GM19035 (cell line): Measurements from ENCODE around the gene NPEPPS.
A peak's percentile ranks its signal among the peaks of the same experiment; 100 is the strongest.

Experiments used
- ATAC-seq: cut with Tn5 transposase; IDR thresholded peaks from one replicate; pipeline ENCODE4 v1.9.1; 2021; ENCODE audit not compliant: unreplicated experiment

The NPEPPS gene

GRCh38 chr17:47628014-47628566 is 97.2 kb downstream of the NPEPPS start:
- no peak for ATAC-seq

DNA sequence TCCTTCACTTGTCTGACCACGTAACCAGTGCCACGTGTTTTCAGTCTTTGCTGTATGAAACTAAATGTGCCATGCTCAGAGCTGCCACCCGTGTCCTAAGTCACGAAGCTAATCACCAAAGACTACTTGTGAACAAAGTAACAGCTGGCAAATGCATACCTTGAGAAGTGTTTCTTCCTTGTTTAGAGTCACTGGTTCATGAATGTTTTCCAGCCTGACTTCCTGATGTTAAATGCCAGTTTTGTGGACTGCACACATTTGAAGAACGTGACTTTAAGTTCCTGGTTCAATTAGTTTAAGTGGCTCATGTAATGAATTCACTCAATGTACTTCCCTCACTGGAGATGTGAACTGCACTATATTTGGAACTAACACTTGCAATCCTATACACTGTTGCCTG is 98.9 kb downstream of the NPEPPS start:
- ATAC-seq = no peak

DNA sequence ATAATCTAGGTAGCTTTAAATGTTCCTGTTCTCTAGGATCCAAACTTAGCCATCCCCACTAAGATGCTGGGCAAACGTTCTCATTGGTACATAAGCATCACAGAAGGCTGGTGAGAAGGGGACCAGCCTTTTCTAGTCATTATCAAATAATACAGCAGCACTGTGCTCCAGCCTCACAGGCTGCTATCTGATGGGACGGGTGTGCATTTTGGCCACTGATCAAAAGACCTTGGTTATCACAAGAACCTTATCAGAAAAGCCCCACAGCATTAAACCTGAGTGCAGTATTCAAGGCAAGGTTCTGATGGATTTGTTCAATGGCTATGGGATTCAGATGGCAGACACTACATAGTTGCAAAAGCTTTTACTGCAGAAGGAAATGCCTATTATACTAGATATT is 99.7 kb downstream of the NPEPPS start:
- ATAC-seq = no peak

- no peak for ATAC-seq
Measured at GRCh38 chr17:47632991-47633390, 102.1 kb downstream of the NPEPPS start.

DNA sequence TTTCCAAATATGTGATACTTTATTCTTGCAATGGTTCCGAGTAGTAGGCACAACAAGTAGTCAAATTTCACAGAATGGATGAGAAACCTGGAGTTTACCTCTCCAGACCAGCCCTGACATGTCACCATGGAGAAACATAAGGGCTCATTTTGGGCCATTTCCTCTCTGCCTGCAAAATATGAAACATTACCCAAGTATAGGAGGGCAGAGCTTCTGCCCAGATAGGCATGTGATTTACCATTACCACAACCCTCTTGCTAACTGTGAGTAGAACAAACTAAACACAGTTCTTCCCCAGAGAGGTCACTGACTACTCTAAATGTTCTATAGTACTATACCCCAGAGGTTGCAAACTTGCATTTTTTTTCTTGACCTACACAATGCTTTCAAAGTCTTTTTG is 103.1 kb downstream of the NPEPPS start:
- ATAC-seq = no peak

- no peak for ATAC-seq
Measured at GRCh38 chr17:47634870-47635269, 104.0 kb downstream of the NPEPPS start.

GRCh38 chr17:47635734-47636133 is 104.8 kb downstream of the NPEPPS start:
- ATAC-seq = no peak

DNA sequence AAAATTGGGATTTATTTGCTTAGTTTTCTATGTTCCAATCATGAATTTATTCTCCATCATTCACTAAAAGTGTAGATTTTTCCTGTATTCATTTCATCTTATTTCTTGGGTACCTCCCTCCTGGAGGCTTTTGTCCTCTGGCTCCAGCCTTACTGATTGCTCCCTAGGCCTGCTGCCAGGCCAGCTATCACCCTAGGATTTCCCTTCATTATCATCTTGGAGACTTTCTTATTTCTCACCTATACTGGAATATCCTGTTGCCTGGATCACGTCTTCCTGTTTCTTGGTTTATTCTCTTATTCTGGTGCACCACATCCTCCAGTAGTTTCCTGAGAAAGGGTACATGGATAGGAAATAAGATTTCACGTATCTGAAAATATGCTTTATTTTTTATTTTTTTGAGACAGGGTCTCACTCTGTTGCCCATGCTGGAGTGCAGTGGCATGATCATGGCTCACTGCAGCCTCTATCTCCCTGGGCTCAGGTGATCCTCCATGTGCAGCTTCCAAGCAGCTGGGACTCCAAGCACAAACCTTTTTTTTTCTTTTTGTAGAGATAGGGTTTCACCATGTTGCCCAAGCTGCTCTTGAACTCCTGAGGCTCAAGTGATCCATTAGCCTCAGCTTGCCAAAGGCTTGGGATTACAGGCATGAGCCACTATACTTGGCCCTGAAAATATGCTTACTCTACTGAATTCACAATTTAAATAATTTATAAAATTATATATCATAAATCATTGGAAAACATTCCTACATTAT is 105.5 kb downstream of the NPEPPS start:
- no peak for ATAC-seq

DNA sequence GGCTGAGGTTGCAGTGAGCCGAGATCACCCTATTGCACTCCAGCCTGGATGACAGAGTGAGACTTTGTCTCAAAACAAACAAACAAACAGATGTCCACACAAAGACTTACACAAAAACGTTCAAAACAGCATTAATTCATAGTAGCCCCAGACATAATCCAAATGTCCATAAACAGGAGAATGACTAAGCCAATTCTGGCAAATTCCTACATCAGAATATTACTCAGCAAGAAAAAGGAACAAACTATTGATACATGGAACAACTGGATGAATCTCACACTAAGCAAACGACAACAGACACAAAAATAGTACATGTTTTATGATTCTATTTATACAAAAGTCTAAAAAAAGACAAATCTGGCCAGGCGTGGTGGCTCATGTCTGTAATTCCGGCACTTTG is 108.0 kb downstream of the NPEPPS start:
- ATAC-seq = no peak

GRCh38 chr17:47640076-47640475 is 109.2 kb downstream of the NPEPPS start:
- no peak for ATAC-seq

GRCh38 chr17:47641202-47641601 is 110.3 kb downstream of the NPEPPS start:
- ATAC-seq = no peak

- no peak for ATAC-seq
Measured at GRCh38 chr17:47643116-47643515, 112.2 kb downstream of the NPEPPS start.

DNA sequence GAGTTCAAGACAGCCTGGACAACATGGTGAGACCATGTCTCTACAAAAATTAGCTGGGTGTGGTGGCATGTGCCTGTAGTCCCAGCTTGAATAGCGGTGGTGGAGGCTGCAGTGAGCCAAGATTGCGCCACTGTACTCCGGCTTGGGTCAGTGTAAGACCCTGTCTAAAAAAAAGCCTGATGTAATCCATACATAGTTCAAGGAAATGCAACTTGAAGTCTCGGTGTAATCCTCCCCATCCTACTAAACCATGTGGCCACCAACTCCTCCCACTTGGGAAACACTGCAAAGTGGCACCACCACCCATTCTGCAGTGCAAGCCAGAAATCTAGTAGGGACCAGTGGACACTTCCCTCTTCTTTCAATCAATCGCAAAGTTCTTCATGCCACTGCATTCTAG is 113.4 kb downstream of the NPEPPS start:
- ATAC-seq = no peak

DNA sequence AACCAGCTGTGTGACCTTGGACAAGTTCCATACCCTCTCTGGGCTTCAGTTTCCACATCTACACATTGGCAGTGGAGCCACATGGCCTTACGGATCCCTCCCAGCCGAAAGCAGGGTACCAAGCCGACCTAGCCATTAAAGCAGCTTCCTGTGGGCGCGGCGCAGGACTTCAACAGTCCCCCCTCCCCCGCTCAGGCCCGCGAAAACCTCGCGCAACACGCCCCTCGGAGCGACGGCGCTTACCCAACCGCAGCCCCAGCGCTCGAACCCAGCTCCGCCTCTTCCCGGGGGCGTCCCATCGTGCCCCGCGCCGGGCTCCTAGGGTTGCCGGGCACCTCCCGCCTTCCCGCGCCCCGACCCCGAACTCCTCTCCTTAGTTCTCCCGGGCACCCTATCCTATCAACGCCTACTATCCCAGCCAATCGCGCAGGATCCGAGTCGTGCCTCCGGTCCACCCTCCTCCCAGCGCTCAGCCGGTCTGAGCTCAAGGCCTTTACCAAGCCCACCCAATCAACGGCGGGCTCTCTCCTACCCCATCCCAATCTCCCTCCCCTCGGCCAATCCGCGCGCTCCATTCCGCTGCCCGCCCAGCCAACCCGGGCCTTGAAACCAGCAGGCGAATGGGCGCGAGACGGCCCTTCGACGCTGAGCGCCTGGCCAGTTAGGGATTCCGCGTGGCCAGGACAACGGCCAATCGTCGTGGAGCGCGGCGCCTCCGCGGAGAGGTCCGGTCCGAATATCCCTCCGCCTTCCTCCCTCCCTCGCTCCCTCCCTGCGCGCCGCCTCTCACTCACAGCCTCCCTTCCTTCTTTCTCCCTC is 118.5 kb downstream of the NPEPPS start, which contains the start of gene KPNB1:
KPNB1 (plus strand) TSS at position 767 of the 819 bp plus-strand sequence. CDS start 326 bp downstream, outside the sequence.
- ATAC-seq = peak; percentile 78

GRCh38 chr17:47649972-47650524 is 119.1 kb downstream of the NPEPPS start:
- ATAC-seq = peak; percentile 1

DNA sequence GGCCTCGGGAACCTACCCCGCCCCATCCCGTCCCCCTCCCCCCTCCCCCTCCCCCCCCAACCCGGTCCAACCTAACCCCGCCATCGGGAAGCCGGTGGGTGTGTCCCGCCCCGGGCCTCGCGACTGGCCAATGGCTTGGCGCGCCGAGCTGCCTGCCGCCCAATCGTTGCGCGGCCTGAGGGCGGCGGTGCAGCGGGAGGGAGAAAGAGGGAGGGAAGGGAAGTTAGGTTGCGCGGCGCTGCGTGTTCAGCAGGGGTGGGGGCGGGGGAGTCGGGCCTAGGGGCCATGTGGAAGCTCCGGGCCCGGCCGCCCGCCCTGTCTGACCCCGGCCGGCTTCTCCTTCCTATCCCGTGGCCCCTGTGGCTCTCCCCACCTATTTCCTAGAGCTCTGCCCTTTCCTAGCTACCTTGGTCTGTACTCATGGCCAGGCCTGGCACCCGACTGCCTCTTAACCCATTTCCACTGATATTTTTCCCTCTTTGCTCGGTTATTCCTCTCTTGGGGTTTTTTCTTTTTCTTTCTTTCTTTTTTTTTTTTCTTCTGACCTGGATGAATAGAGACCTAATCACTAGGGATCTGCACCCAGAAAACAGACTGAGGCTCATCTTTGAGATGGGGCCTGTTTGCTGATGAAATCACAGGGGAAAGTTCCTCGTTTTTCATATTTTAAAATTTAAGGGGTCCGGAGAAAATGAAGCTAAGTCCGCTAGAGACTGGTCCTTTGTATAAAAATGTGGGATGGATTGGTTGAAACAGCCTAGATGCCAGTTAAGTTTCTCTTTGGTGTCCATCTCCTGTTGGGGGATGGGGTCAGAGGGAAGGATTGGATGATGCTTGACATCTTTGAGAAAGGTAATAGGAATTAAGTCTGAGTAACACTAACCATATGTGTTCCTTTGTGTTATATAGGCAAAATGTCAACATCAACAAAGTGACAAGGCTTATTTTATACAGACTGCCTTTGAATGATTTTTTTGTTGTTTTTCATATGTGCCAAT is 119.9 kb downstream of the NPEPPS start:
- peak; percentile 54 for ATAC-seq

- no peak for ATAC-seq
Measured at GRCh38 chr17:47651704-47652103, 120.8 kb downstream of the NPEPPS start.

GRCh38 chr17:47652570-47652969 is 121.7 kb downstream of the NPEPPS start:
- no peak for ATAC-seq

GRCh38 chr17:47653442-47653841 is 122.5 kb downstream of the NPEPPS start:
- ATAC-seq = no peak

DNA sequence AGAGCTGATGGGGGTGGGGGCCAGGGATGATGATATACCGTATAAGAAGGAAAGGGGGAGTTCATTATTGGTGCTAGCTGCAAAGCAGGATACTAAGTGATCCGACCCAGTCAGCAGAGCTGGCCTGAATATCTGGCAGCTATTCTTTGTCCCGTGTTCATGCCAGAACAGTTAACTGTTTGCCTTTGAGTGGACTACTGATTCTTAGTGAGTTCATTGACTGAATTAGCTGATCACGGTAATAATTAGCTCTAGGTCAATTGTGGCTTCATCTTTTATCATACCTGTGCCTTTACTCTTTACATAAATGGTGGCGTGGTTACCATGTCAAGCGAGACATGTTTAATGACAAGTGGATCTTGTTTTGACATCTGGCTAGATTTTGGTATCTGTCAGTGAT is 124.1 kb downstream of the NPEPPS start:
- ATAC-seq = no peak
